ENCODE results near the gene OR2T6. TPM values are rescaled to one million over a fixed set of nuclear protein-coding genes. Genes with fewer than 3 reads are reported as not detected.

OR2T6 gene
- total and polyA plus RNA-seq, 12 donors = not detected

DNA sequence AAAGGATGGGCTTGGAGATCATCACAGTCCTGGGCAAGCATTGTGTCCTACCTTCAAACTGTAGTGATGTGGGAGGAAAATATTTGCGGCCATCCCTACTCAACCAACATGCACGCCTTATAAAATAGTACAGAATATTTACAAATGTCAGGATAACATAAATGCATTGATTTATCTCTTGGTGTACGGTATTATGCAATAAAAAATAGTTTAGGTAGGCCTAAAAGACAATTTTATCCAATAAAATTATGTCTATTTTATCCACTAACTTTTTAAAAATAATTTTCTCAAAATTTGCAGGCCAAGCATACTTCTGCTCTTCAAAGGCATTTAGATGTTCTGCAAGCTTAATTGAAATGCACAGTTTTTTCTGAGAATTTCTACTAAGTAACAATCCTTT is 27.2 kb downstream of the OR2T6 start, which contains the start of gene OR2T1:
OR2T1 (plus strand) TSS at position 301 of the 400 bp plus-strand sequence. CDS start 3,100 bp downstream, outside the sequence.
- H3K27me3 ChIP-seq = no peaks in the 10 kb centered on the region
- TF ChIP-seq, protein P1, sequence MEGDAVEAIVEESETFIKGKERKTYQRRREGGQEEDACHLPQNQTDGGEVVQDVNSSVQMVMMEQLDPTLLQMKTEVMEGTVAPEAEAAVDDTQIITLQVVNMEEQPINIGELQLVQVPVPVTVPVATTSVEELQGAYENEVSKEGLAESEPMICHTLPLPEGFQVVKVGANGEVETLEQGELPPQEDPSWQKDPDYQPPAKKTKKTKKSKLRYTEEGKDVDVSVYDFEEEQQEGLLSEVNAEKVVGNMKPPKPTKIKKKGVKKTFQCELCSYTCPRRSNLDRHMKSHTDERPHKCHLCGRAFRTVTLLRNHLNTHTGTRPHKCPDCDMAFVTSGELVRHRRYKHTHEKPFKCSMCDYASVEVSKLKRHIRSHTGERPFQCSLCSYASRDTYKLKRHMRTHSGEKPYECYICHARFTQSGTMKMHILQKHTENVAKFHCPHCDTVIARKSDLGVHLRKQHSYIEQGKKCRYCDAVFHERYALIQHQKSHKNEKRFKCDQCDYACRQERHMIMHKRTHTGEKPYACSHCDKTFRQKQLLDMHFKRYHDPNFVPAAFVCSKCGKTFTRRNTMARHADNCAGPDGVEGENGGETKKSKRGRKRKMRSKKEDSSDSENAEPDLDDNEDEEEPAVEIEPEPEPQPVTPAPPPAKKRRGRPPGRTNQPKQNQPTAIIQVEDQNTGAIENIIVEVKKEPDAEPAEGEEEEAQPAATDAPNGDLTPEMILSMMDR (IDR thresholded peaks at IDR 0.05) = no peak
- H3K27ac ChIP-seq = no peak within 1 kb of the TSS
- intact Hi-C loops (cut with DNase I) = loop anchor here in 1 of 10 donors (5.0 kb wide), 1 partner anchor 405 kb away; no protein-coding TSS in a partner anchor
- ATAC-seq = no peak
- 57 to 71% methylated on average over 3 of the region's 3 CpGs for WGBS, 2 donors
- H3K36me3 ChIP-seq = no peaks in the 10 kb centered on the region
- no peak within 1 kb of the TSS for H3K4me3 ChIP-seq
- no peak for DNase-seq
- peaks cover 0 to 2% (median 0%) of the 10 kb centered on the region in 11 donors for H3K9me3 ChIP-seq
- no peaks in the 10 kb centered on the region for H3K4me1 ChIP-seq

- Histone ChIP-seq H3K27ac (no peak overlapping the region), H3K27me3 (no peaks in the 10 kb centered on the region), H3K9me3 (peaks cover 0 to 3% (median 0%) of the 10 kb centered on the region in 11 donors), H3K36me3 (no peaks in the 10 kb centered on the region), H3K4me1 (no peaks in the 10 kb centered on the region), H3K4me3 (no peak overlapping the region)
- intact Hi-C loops (cut with DNase I) = loop anchor here in 1 of 10 donors (5.0 kb wide), 1 partner anchor 403 kb away; no protein-coding TSS in a partner anchor
- ATAC-seq (no peak), DNase-seq (no peak)
- TF ChIP-seq, protein P1 (IDR thresholded peaks at IDR 0.05) = no peak
- WGBS, 2 donors = 90 to 91% methylated on average over 6 of the region's 6 CpGs
Measured at GRCh38 chr1:248404024-248404423, 28.5 kb downstream of the OR2T6 start.

DNA sequence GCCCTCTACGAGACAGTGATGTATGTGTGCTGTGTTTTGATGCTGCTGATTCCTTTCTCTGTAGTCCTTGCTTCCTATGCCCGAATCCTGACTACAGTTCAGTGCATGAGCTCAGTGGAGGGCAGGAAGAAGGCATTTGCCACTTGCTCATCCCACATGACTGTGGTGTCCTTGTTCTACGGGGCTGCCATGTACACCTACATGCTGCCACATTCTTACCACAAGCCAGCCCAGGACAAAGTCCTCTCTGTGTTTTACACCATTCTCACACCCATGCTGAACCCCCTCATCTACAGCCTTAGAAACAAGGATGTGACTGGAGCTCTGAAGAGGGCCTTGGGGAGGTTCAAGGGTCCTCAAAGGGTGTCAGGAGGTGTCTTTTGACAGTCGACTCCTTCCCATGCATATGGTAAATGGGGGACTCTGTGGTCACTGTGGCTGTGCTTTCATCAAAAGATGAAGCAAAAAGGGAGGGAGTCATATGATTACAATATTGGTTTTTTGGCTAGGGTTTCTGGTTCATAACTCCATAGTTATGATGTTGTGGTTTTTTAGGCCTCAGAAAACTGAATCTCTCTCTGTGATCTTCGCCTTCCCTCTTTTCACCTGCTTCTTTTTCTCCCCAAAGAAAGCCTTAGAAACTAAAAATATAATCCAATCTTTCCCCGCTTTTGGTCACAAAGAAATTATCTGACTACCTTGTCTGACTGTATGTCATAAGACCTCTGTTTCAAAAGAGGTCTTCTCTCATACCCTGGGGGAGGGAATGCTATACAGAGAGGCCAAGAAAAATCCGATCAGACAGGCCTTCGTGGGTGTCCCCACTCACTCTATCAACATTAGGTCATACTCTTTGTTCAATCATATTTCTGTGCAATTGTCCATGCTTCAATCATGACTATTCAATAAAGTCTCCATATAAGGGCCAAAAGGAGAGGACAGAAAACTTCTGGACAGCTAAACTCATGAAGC is 31.5 kb downstream of the OR2T6 start:
- ATAC-seq (no peak), DNase-seq (no peak)
- H3K9me3 ChIP-seq = peaks cover 0 to 21% (median 5%) of the 10 kb centered on the region in 11 donors
- no peaks in the 10 kb centered on the region for H3K36me3 ChIP-seq
- H3K27ac ChIP-seq = no peak overlapping the region
- no peaks in the 10 kb centered on the region for H3K4me1 ChIP-seq
- TF ChIP-seq, protein P1 (IDR thresholded peaks at IDR 0.05) = no peak
- H3K4me3 ChIP-seq = no peak overlapping the region
- H3K27me3 ChIP-seq = no peaks in the 10 kb centered on the region
- intact Hi-C loops (cut with DNase I) = no loop called here
- 56 to 62% methylated on average over 8 of the region's 8 CpGs for WGBS, 2 donors

DNA sequence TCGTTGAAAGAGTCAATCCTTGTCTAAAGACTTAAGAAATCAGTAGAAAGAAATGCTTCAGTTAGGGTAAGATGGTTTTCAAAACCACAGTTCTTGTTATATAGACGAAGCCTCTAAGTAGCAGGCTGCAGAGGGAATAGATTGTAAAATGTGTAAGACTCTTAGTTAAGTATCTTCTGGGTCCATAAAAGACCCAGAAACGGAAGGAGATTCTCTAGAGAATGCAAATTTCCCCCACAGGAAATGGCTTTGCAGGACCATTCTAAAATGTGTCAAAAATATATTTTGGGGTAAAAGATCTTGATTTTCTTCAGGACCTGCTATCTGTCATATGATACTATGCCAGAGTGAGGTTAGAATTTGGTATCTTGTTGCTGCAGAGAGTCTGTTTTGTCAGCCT is 40.7 kb downstream of the OR2T6 start:
- no peaks in the 10 kb centered on the region for H3K36me3 ChIP-seq
- no peak overlapping the region for H3K27ac ChIP-seq
- 39 to 50% methylated on average over 3 of the region's 3 CpGs for WGBS, 2 donors
- DNase-seq = no peak
- ATAC-seq = no peak
- no peaks in the 10 kb centered on the region for H3K27me3 ChIP-seq
- H3K4me3 ChIP-seq = no peak overlapping the region
- intact Hi-C loops (cut with DNase I) = no loop called here
- TF ChIP-seq, protein P1 (IDR thresholded peaks at IDR 0.05) = no peak
- no peaks in the 10 kb centered on the region for H3K4me1 ChIP-seq
- H3K9me3 ChIP-seq = peaks cover 0 to 27% (median 2%) of the 10 kb centered on the region in 11 donors
